Body of pancreas (tissue), 4 donors: ENCODE measurements around the gene KIF6. TPM values are rescaled to one million over a fixed set of nuclear protein-coding genes. Genes with fewer than 3 reads are reported as not detected.

ENCODE experiments used
- ATAC-seq: fragments of 150-250 bp; one replicate; pipeline ENCODE4 v1.9.1; 2016
- DNase-seq, 4 donors: peaks; one replicate each; pipeline ENCODE4 v3.0.0-alpha.2; 2019
- H3K27ac ChIP-seq, 4 donors: fragments of 200-600 bp; sonication (generic); 1 replicate in 3 of 4; 2 replicates in 1 of 4; pipeline versions ENCODE4 v1.5.1 to v1.6.1; 2016 to 2019; ENCODE audit warnings: mild to moderate bottlenecking in 1 of 4, mixed read lengths in 1 of 4, moderate library complexity in 1 of 4
- H3K27me3 ChIP-seq, 2 donors: fragments of 200-600 bp; sonication (generic); one replicate each; pipeline ENCODE4 v1.6.0; 2016; ENCODE audit warnings: mild to moderate bottlenecking in 1 of 2
- H3K36me3 ChIP-seq, 2 donors: fragments of 200-600 bp; sonication (generic); replicated peaks in 1 of 2; 2 replicates each; pipeline ENCODE4 v1.5.1; 2016; ENCODE audit warnings: low read depth in 2 of 2; ENCODE audit not compliant: insufficient read depth in 1 of 2
- H3K4me1 ChIP-seq: fragments of 200-600 bp; sonication (generic); one replicate; pipeline ENCODE4 v1.6.0; 2016
- H3K4me3 ChIP-seq, 2 donors: fragments of 200-600 bp; sonication (generic); 1 replicate in 1 of 2; 2 replicates in 1 of 2; pipeline ENCODE4 v1.5.1; 2016 to 2019
- H3K9me3 ChIP-seq, 3 donors: fragments of 200-600 bp; sonication (generic); 1 replicate in 2 of 3; 2 replicates in 1 of 3; pipeline ENCODE4 v1.5.1; 2016
- POLR2A ChIP-seq, 3 donors: fragments of 450-650 bp; IDR thresholded peaks; one replicate each; pipeline ENCODE4 v1.6.1; 2016; ENCODE audit warnings: antibody characterized with exemption in 3 of 3, mild to moderate bottlenecking in 2 of 3
- WGBS, 2 donors: methylation state at CpG; one replicate each; pipeline ENCODE4 v1.1.5; 2017; 5-methylcytosine and 5-hydroxymethylcytosine counted together
- intact Hi-C: fragments of 100-400 bp; cut with DNase I; formaldehyde crosslinking; loops from one replicate; pipeline ENCODE4 v1.15.1; 2023
- total RNA-seq, 2 donors: library from RNA; depleted of rRNA; stranded (reverse); fragments of >200 nt; gene quantifications; one replicate each; pipeline ENCODE4 v1.1.0, GENCODE V29; 2016
- TF ChIP-seq, protein P1 (sequence below), 7 experiments: fragments of 450-650 bp in 4 of 7; fragments of 200-600 bp in 3 of 7; sonication (generic) in 3 of 7; IDR thresholded peaks; one replicate each; pipeline ENCODE4 v1.5.1; 2016 to 2019; ENCODE audit warnings: antibody characterized with exemption in 7 of 7

KIF6 gene
- total RNA-seq, 2 donors from 2014 or later, result not detected

DNA sequence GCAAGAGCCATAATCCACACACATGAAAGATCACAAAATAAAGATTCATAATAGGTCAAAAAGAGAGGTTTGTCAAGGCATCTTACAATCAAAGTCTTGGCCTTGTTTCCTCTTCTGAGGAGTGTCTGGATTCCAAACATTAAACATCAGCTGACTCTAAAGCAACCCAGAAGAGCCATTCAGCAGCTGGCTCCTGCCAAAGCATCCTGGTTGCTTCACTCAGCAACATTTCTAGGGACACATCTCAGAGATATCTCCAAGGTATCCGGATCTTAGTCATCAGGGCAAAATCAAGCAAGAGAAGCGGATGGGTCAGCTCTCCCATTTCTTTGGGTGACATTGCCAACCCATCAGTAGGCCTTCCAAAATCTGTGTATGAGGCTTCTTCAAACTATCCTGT lies 139.6 kb downstream of the KIF6 start:
- TF ChIP-seq, protein P1, sequence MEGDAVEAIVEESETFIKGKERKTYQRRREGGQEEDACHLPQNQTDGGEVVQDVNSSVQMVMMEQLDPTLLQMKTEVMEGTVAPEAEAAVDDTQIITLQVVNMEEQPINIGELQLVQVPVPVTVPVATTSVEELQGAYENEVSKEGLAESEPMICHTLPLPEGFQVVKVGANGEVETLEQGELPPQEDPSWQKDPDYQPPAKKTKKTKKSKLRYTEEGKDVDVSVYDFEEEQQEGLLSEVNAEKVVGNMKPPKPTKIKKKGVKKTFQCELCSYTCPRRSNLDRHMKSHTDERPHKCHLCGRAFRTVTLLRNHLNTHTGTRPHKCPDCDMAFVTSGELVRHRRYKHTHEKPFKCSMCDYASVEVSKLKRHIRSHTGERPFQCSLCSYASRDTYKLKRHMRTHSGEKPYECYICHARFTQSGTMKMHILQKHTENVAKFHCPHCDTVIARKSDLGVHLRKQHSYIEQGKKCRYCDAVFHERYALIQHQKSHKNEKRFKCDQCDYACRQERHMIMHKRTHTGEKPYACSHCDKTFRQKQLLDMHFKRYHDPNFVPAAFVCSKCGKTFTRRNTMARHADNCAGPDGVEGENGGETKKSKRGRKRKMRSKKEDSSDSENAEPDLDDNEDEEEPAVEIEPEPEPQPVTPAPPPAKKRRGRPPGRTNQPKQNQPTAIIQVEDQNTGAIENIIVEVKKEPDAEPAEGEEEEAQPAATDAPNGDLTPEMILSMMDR (IDR thresholded peaks at IDR 0.05), result no peak
- TF ChIP-seq POLR2A (IDR thresholded peaks at IDR 0.05), result no peak
- Histone ChIP-seq H3K4me3 (no peak overlapping the region), H3K27me3 (no peaks in the 10 kb centered on the region), H3K4me1 (no peaks in the 10 kb centered on the region), H3K9me3 (no peaks in the 10 kb centered on the region), H3K27ac (no peak overlapping the region), H3K36me3 (no peaks in the 10 kb centered on the region)
- intact Hi-C loops, result no loop called here
- ATAC-seq (no peak), DNase-seq (no peak)
- 87 to 100% methylated on average over 2 of the region's 2 CpGs for WGBS, 2 donors

- no peak for TF ChIP-seq POLR2A (IDR thresholded peaks at IDR 0.05)
- TF ChIP-seq, protein P1 (IDR thresholded peaks at IDR 0.05), result no peak
- WGBS, 2 donors, result 88 to 91% methylated on average over 6 of the region's 6 CpGs
- no peak overlapping the region for H3K27ac ChIP-seq
- no peak overlapping the region for H3K4me3 ChIP-seq
- H3K9me3 ChIP-seq, result no peaks in the 10 kb centered on the region
- DNase-seq (no peak), ATAC-seq (no peak)
- intact Hi-C loops, result no loop called here
- H3K4me1 ChIP-seq, result no peaks in the 10 kb centered on the region
- no peaks in the 10 kb centered on the region for H3K27me3 ChIP-seq
- H3K36me3 ChIP-seq, result no peaks in the 10 kb centered on the region
Observed at GRCh38 chr6:39577446-39578165, 147.6 kb downstream of the KIF6 start.

- DNase-seq (no peak), ATAC-seq (no peak)
- H3K27ac ChIP-seq, result no peak overlapping the region
- H3K36me3 ChIP-seq, result no peaks in the 10 kb centered on the region
- no peaks in the 10 kb centered on the region for H3K27me3 ChIP-seq
- no peaks in the 10 kb centered on the region for H3K9me3 ChIP-seq
- H3K4me3 ChIP-seq, result no peak overlapping the region
- intact Hi-C loops, result no loop called here
- no peaks in the 10 kb centered on the region for H3K4me1 ChIP-seq
- TF ChIP-seq, protein P1 (IDR thresholded peaks at IDR 0.05), result no peak
- TF ChIP-seq POLR2A (IDR thresholded peaks at IDR 0.05), result no peak
- WGBS, 2 donors, result 86 to 92% methylated on average over 4 of the region's 4 CpGs
Observed at GRCh38 chr6:39576556-39577303, 148.5 kb downstream of the KIF6 start.

GRCh38 chr6:39574991-39575390 lies 150.2 kb downstream of the KIF6 start:
- Histone ChIP-seq H3K27me3 (no peaks in the 10 kb centered on the region), H3K27ac (no peak overlapping the region), H3K36me3 (no peaks in the 10 kb centered on the region), H3K4me1 (no peaks in the 10 kb centered on the region), H3K4me3 (no peak overlapping the region), H3K9me3 (no peaks in the 10 kb centered on the region)
- ATAC-seq, result no peak
- TF ChIP-seq POLR2A (IDR thresholded peaks at IDR 0.05), result no peak
- TF ChIP-seq, protein P1 (IDR thresholded peaks at IDR 0.05), result no peak
- DNase-seq, result no peak
- intact Hi-C loops, result no loop called here
- 83 to 98% methylated on average over 7 of the region's 7 CpGs for WGBS, 2 donors
